ENCODE data around the gene RNF2.
"Not testable (repeated sequence)": the region's sequence is repeated elsewhere in the genome, so short reads cannot be mapped to it uniquely, and the experiment has no call there.

DNA sequence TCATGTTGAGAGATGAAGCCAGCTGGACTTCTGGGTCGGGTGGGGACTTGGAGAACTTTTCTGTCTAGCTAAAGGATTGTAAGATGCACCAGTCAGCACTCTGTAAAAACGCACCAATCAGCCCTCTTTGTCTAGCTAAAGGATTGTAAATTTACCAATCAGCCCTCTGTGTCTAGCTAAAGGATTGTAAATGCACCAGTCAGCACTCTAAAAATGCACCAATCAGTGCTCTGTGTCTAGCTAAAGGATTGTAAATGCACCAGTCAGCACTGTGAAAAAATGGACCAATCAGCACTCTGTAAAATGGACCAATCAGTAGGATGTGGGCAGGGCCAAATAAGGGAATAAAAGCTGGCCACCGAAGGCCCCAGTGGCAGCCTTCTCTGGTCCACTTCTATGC is 19.6 kb downstream of the RNF2 start:
- TF ChIP-seq CTCF (conservative IDR thresholded peaks at IDR 0.05); EZH2 (IDR thresholded peaks at IDR 0.05; ENCODE audit: low read depth): not testable (repeated sequence)
